HepG2 (cell line): ENCODE results near the gene SLC43A1. TPM values are rescaled to one million over a fixed set of nuclear protein-coding genes. Genes with fewer than 3 reads are reported as not detected.

Source experiments
- ARID2 ChIP-seq: sonication (generic); formaldehyde crosslinking; IDR thresholded peaks from 2 replicates; pipeline ENCODE4 v1.8.1; 2022; ENCODE audit warnings: mild to moderate bottlenecking, missing genetic modification reagents, borderline replicate concordance
- BRD4 ChIP-seq: sonication (generic); formaldehyde crosslinking; IDR thresholded peaks from 2 replicates; pipeline ENCODE4 v1.4.0; 2020; ENCODE audit warnings: missing genetic modification reagents
- EP300 ChIP-seq, 3 experiments: sonication (generic) in 1 of 3; formaldehyde crosslinking in 1 of 3; IDR thresholded peaks; 2 replicates each; pipeline versions ENCODE4 v1.5.1 to v1.6.1; 2011 to 2020; ENCODE audit warnings: low read depth in 2 of 3, low read length in 2 of 3, borderline replicate concordance in 1 of 3, improper control_type of control experiment in 1 of 3, mild to moderate bottlenecking in 1 of 3, missing genetic modification reagents in 1 of 3, moderate library complexity in 1 of 3
- ETV6 ChIP-seq: sonication (generic); formaldehyde crosslinking; conservative IDR thresholded peaks from 2 replicates; pipeline ENCODE4 v1.4.0; 2020; ENCODE audit warnings: missing genetic modification reagents
- FOXA1 ChIP-seq, 2 experiments: fragments of 450-650 bp in 1 of 2; sonication (generic) in 1 of 2; formaldehyde crosslinking in 1 of 2; IDR thresholded peaks; 2 replicates each; pipeline versions ENCODE4 v1.4.0 to v1.6.1; 2016 to 2020; ENCODE audit warnings: missing genetic modification reagents in 1 of 2
- KDM3A ChIP-seq: IDR thresholded peaks from 2 replicates; pipeline ENCODE4 v1.6.1; 2018; ENCODE audit warnings: low read depth, missing compliant biosample characterization
- LCORL ChIP-seq, 2 experiments: fragments of 450-650 bp in 1 of 2; sonication (generic) in 1 of 2; formaldehyde crosslinking in 1 of 2; IDR thresholded peaks; 2 replicates each; pipeline versions ENCODE4 v1.5.0 to v1.6.1; 2017 to 2020; ENCODE audit warnings: antibody characterized with exemption in 1 of 2, missing genetic modification reagents in 1 of 2
- NAIF1 ChIP-seq: sonication (generic); formaldehyde crosslinking; IDR thresholded peaks from 2 replicates; pipeline ENCODE4 v1.5.0; 2020; ENCODE audit warnings: mild to moderate bottlenecking, missing genetic modification reagents, borderline replicate concordance
- PHF8 ChIP-seq: sonication (generic); formaldehyde crosslinking; IDR thresholded peaks from 2 replicates; pipeline ENCODE4 v1.5.0; 2020; ENCODE audit warnings: missing genetic modification reagents
- SPEN ChIP-seq: sonication (generic); formaldehyde crosslinking; IDR thresholded peaks from 2 replicates; pipeline ENCODE4 v1.5.1; 2020; ENCODE audit warnings: low read depth, mild to moderate bottlenecking, missing genetic modification reagents
- SRY ChIP-seq: sonication (generic); formaldehyde crosslinking; IDR thresholded peaks from 2 replicates; pipeline ENCODE4 v1.8.0; 2022; ENCODE audit warnings: mild to moderate bottlenecking, missing genetic modification reagents
- SSRP1 ChIP-seq: IDR thresholded peaks from 2 replicates; pipeline ENCODE4 v1.6.1; 2016; ENCODE audit warnings: control low read depth
- TCF7L2 ChIP-seq: IDR thresholded peaks from 2 replicates; pipeline ENCODE4 v1.6.1; 2011; ENCODE audit warnings: mild to moderate bottlenecking, low read depth, low read length, moderate library complexity
- ZBTB3 ChIP-seq: sonication (generic); formaldehyde crosslinking; IDR thresholded peaks from 2 replicates; pipeline ENCODE4 v1.4.0; 2020; ENCODE audit warnings: low read depth, mild to moderate bottlenecking, moderate library complexity, missing genetic modification reagents, borderline replicate concordance
- ZKSCAN1 ChIP-seq: fragments of 150-350 bp; IDR thresholded peaks from 2 replicates; pipeline ENCODE4 v1.6.1; 2014; ENCODE audit warnings: low read length
- ZNF343 ChIP-seq: sonication (generic); formaldehyde crosslinking; IDR thresholded peaks from 2 replicates; pipeline ENCODE4 v1.4.0; 2020; ENCODE audit warnings: mild to moderate bottlenecking, missing genetic modification reagents
- ZNF569 ChIP-seq: sonication (generic); formaldehyde crosslinking; IDR thresholded peaks from 2 replicates; pipeline ENCODE4 v1.5.0; 2020; ENCODE audit warnings: mild to moderate bottlenecking, missing genetic modification reagents, moderate library complexity, borderline replicate concordance
- ZNF83 ChIP-seq: sonication (generic); formaldehyde crosslinking; IDR thresholded peaks from 2 replicates; pipeline ENCODE4 v1.4.0; 2020; ENCODE audit warnings: missing genetic modification reagents, mild to moderate bottlenecking, borderline replicate concordance
- ZSCAN25 ChIP-seq: sonication (generic); formaldehyde crosslinking; IDR thresholded peaks from 2 replicates; pipeline ENCODE4 v1.8.0; 2022; ENCODE audit warnings: mild to moderate bottlenecking, missing genetic modification reagents
- polyA plus RNA-seq, 8 experiments: library from polyadenylated mRNA; depleted of rRNA in 3 of 8; stranded (reverse) in 7 of 8; unstranded in 1 of 8; fragments of >200 nt; fragmentation: Illumina TruSeq in 4 of 8; extraction: Trizol in 4 of 8; gene quantifications; 2 replicates each; pipeline versions ENCODE4 v1.2.1 to v1.2.3, GENCODE V29; 2011 to 2016; ENCODE audit warnings: low read depth in 4 of 8, missing spikeins in 1 of 8, mixed read lengths in 1 of 8; ENCODE audit not compliant: insufficient read depth in 1 of 8
- total RNA-seq, 5 experiments: library from RNA; depleted of rRNA; stranded (reverse); fragments of >200 nt; fragmentation: Illumina TruSeq; extraction: Trizol; gene quantifications; 2 replicates each; pipeline ENCODE4 v1.2.3, GENCODE V29; 2016; ENCODE audit warnings: low read depth in 1 of 5
- TF ChIP-seq, protein P1 (sequence below): sonication (generic); formaldehyde crosslinking; IDR thresholded peaks from 2 replicates; pipeline ENCODE4 v1.4.0; 2020; ENCODE audit warnings: mild to moderate bottlenecking, missing genetic modification reagents
- TF ChIP-seq, protein P2 (sequence below): sonication (generic); formaldehyde crosslinking; IDR thresholded peaks from 2 replicates; pipeline ENCODE4 v1.8.0; 2022; ENCODE audit warnings: missing genetic modification reagents, low read depth, mild to moderate bottlenecking, borderline replicate concordance

SLC43A1 gene
- total and polyA plus RNA-seq, 2 of the 13 experiments (the other 11 are each of a cell fraction or from before 2014, with no cell fraction given) = 72.3 to 87.6 TPM

GRCh38 chr11:57434640-57435546, 80.6 kb downstream of the SLC43A1 start (continued):
- no peak for TF ChIP-seq ZNF569 (CRISPR knock-in tag)
- TF ChIP-seq ZNF343 (CRISPR knock-in tag) = no peak
- peak; percentile 60; the same call in 1 of the 2 replicates for TF ChIP-seq SPEN (CRISPR knock-in tag)
- TF ChIP-seq FOXA1 (IDR thresholded peaks at IDR 0.05) = no peak
- TF ChIP-seq FOXA1 (CRISPR knock-in tag; IDR thresholded peaks at IDR 0.05) = peak; percentile 76
- TF ChIP-seq, protein P1, sequence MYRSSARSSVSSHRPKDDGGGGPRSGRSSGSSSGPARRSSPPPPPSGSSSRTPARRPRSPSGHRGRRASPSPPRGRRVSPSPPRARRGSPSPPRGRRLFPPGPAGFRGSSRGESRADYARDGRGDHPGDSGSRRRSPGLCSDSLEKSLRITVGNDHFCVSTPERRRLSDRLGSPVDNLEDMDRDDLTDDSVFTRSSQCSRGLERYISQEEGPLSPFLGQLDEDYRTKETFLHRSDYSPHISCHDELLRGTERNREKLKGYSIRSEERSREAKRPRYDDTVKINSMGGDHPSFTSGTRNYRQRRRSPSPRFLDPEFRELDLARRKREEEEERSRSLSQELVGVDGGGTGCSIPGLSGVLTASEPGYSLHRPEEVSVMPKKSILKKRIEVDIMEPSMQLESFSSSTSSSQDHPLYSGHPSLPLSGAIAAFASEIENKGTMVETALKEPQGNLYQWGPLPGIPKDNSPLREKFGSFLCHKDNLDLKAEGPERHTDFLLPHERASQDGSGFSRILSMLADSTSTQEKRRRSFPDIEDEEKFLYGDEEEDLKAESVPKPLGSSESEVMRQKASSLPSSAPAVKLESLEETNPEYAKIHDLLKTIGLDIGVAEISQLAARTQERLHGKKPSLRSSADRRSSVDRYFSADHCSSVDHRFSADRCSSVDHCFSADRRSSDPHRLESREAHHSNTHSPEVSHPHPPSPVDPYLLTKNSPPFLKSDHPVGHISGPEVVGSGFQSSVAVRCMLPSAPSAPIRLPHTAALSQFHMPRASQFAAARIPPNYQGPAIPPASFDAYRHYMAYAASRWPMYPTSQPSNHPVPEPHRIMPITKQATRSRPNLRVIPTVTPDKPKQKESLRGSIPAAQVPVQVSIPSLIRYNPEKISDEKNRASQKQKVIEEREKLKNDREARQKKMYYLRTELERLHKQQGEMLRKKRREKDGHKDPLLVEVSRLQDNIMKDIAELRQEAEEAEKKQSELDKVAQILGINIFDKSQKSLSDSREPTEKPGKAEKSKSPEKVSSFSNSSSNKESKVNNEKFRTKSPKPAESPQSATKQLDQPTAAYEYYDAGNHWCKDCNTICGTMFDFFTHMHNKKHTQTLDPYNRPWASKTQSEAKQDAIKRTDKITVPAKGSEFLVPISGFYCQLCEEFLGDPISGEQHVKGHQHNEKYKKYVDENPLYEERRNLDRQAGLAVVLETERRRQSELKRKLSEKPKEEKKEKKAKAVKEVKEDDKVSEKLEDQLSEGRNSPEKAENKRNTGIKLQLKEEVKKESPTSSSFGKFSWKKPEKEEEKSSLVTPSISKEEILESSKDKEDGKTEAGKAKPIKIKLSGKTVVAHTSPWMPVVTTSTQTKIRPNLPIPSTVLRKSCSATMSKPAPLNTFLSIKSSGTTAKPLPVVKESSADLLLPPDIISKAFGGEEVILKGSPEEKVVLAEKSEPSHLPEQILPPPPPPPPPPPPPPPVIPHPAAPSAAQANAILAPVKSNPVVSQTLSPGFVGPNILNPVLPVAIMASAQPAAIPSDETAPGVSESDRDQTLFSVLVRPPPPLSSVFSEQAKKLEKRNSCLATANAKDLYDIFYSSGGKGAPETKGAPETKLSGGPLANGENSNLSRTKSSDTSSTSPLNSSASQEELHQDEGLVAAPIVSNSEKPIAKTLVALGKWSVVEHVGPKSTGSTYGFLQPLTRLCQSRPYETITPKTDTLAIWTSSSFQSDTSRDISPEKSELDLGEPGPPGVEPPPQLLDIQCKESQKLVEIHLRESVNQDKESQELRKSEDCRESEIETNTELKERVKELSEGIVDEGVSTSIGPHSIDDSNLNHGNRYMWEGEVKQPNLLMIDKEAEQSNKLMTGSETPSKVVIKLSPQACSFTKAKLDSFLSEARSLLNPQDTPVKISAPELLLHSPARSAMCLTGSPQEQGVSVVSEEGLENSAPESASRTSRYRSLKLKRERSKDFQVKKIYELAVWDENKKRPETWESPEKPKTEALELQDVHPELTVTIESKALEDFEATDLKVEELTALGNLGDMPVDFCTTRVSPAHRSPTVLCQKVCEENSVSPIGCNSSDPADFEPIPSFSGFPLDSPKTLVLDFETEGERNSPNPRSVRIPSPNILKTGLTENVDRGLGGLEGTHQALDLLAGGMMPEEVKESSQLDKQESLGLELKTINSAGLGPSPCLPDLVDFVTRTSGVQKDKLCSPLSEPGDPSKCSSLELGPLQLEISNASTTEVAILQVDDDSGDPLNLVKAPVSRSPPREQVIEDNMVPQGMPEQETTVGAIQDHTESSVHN (CRISPR knock-in tag) = no peak
- no peak for TF ChIP-seq TCF7L2
- TF ChIP-seq SSRP1 = 0 out of 2 replicates have a peak, but pooled peaks have one; percentile 56
- no peak for TF ChIP-seq ZSCAN25 (CRISPR knock-in tag)
- TF ChIP-seq NAIF1 (CRISPR knock-in tag) = no peak
- no peak for TF ChIP-seq SRY (CRISPR knock-in tag)
- TF ChIP-seq ZBTB3 = no peak
- TF ChIP-seq EP300 (IDR thresholded peaks at IDR 0.05; ENCODE audit: low read depth in 2 of 2, low read length in 2 of 2) = peak; percentile 89 to 93; a peak in 3 of 4 replicates
- TF ChIP-seq EP300 (CRISPR knock-in tag; IDR thresholded peaks at IDR 0.05; ENCODE audit: borderline replicate concordance) = peak; percentile 67; the same call in 1 of the 2 replicates
- TF ChIP-seq ZKSCAN1 = no peak
- TF ChIP-seq ZNF83 (CRISPR knock-in tag) = no peak
- TF ChIP-seq LCORL (IDR thresholded peaks at IDR 0.05) = no peak
- peak; percentile 88 for TF ChIP-seq LCORL (CRISPR knock-in tag; IDR thresholded peaks at IDR 0.05)
- TF ChIP-seq ETV6 (CRISPR knock-in tag) = no peak
- TF ChIP-seq, protein P2, sequence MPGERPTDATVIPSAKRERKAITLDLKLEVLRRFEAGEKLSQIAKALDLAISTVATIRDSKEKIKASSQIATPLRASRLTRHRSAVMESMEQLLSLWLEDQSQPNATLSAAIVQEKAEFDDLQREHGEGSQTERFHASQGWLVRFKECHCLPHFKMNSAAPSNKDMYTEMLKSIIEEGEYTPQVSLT (CRISPR knock-in tag) = no peak
- no peak for TF ChIP-seq PHF8 (CRISPR knock-in tag)
- no peak for TF ChIP-seq BRD4 (CRISPR knock-in tag)
- no peak for TF ChIP-seq KDM3A (CRISPR knock-in tag)
- no peak for TF ChIP-seq ARID2 (CRISPR knock-in tag)
